ENCODE results near the gene REEP3.
"Not testable (repeated sequence)": the region's sequence is repeated elsewhere in the genome, so short reads cannot be mapped to it uniquely, and the experiment has no call there.

Gene REEP3, protein sequence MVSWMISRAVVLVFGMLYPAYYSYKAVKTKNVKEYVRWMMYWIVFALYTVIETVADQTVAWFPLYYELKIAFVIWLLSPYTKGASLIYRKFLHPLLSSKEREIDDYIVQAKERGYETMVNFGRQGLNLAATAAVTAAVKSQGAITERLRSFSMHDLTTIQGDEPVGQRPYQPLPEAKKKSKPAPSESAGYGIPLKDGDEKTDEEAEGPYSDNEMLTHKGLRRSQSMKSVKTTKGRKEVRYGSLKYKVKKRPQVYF

DNA sequence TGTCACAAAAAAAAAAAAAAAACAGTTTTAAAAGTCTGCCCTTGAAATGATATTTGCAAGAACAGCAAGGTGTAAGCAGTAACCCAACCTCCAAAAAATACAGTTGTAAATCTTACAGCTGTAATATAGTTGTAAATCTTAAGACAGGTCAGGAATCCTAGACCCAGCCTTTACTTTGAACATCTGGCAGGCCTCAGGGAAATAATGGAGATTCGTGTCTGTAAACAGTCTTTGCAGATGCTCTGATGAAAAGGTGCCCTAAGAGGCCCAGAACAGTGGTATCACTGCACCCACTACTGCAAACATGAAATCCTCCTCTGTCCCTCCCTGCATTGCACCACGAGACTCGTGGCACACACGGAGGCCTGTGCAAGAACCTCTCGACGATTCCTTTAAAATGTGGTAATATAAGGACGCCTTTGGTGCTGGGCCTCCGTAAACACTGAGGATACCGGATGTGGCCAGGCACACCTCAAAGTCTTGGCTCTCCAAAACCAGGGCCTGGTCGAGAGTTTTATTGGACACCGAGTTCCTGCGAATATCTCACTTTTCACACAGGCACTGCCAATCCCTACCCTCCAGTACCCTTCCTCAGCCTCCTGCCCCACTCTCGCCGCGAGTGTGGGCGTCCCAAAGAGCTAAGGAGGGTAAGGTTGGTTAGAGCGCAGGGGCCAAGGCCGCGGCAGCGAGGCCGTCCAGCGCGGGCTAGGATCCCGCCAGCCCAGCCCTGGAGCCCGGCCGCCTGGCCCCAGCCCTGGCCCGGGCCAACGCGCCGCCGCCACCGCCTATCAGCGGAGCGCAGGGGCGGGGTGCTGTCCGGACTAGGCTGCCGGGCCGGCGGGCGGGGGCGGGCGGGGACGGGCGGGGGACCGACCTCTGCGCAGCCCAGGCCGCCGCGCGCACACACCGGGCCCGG, at the start of gene REEP3:
TSS of gene REEP3 (plus strand) at position 902 of the 916 bp plus-strand sequence. CDS start 145 bp downstream, outside the sequence.
- DNase-seq, result peak; percentile 51

DNA sequence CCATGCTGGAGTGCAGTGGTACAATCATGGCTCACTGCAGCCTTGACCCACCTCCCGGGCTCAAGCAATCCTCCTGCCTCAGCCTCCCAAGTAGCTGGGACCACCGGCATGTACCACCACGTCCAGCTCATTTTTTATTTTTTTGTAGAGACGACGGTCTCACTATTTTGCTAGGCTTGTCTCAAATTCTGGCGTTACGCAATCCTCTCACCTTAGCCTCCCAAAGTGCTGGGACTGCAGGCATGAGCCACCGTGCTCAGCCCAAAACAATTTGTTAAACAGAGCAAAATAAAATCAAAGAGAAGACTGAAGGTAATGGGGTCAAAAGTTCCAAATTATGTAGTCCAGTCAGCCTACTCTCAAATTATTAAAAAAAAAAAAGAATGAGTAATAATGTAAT, 46.7 kb upstream of the REEP3 start:
- no peak for DNase-seq

DNA sequence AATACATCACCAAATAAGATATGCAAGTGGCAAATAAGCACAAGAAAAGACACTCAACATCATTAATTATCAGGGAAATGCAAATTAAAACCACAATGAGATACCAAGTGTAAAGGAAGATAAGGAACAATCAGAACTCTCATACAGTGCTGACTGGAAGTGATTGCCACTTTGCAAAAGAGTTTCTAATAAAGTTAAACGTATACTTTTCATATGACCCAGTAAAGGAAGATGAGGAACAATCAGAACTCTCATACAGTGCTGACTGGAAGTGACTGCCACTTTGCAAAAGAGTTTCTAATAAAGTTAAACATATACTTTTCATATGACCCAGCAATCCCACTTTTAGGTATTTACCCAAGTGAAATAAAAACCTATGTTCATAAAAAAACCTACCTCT, 43.3 kb upstream of the REEP3 start:
- no peak for DNase-seq

DNA sequence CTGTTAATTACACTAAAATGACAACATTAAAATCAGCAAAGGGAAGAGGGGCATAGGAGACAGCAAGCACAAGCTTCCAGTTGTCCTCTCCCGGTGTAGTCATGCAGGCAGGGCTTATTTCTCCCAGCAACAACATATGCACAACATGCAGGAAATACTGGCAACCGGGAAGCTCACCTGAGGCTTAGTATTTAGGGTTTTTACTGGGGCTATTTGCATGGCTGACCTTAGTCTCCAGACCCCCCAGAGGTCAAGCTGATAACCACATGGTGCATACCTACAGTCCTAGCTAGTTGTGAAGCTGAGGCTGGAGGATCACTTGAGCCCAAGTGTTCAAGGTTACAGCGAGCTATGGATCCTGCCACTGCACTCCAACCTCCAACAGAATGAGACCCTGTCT, 42.6 kb upstream of the REEP3 start:
- DNase-seq, result no peak

DNA sequence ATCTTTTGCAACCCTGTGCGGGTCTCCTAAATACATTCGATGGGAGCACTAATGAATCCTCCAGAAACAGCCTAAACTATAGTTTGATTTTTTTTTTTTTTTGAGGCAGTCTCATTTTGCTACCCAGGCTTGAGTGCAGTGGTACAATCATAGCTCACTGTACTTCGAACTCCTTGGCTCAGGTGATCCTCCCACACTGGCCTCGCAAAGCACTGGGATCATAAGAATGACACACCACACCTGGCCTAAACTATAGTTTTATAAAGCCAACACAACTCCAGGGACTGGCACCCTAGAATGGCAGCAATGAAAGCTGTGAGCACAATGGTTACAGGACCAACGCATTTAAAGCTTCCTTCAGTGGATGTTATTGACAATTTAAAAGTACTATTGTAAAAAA, 41.0 kb upstream of the REEP3 start:
- no peak for DNase-seq

DNA sequence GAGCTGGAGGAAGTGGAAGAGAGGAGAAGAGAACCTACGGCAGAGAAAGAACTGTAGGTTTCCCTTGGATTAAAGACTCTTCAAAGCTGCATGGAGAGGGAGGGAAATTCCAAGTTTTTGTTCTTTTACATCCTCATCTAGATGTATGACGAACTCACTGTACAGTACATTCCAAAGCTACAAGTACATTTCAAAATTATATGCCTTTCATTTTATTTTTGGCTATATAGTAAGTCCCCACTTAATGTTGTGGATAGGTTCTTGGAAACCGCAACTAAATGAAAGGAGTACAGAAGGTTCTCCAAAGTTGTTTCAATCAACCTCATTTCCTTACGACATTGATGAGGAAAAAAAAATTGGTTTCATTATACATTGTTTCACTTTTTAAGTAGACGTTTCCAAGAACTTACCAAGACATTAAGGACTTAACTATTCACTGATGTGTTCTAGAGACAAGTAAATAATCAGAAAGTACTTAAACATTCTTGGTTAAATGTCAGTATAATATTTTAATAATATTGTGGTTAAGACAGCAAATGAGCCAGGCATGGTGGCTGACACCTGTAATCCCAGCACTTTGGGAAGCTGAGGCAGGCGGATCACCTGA, 39.3 kb upstream of the REEP3 start:
- DNase-seq, result no peak

DNA sequence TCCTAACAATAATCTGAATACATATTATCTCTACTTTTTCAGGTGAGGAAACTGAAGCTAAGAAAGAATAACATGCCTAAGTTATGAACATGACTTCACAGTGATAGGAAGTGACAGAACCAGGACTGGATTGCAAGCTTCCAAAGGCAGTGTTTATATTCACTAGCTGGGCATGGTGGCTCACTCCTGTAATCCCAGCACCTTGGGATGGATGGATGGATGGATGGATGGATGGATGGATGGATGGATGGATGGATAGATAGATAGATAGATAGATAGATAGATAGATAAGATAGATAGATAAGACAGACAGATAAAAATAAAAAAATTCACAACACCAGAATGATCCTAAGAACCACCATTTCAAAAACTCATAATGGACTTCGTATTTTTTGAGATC, 37.2 kb upstream of the REEP3 start:
- no peak for DNase-seq

DNA sequence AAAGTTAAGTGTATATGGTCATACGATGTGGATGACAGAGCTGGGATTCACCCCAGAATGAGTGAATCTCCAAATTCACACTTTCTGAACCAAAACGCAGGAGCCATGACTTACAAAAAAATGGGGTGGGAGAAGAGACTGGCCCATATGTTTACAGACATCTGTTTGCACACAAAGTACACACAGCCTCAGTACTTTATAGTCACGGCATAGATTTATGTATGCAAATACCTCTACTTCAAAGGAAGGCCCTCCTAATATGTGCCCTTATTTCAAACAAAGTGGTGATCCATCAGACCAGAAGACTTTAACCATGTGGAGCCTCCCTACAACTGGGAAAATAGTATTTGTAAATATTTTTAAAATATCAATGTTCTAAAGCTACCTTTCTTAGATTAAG, 33.2 kb upstream of the REEP3 start:
- DNase-seq, result no peak

DNA sequence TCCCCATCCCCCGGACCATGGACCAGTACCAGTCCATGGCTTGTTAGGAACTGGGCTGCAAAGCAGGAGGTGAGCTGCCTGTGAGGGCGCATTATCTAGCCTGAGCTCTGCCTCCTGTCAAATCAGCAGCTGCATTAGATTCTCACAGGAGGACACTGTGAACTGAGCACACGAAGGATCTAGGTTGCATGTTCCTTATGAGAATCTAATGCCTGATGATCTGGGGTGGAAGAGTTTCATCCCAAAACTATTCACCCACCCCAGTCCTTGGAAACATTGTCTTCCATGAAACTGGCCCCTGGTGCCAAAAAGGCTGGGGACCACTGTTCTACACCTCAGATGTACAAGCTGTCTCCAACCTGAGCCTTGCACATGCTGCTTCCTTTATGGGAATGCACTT, 31.4 kb upstream of the REEP3 start:
- no peak for DNase-seq

DNA sequence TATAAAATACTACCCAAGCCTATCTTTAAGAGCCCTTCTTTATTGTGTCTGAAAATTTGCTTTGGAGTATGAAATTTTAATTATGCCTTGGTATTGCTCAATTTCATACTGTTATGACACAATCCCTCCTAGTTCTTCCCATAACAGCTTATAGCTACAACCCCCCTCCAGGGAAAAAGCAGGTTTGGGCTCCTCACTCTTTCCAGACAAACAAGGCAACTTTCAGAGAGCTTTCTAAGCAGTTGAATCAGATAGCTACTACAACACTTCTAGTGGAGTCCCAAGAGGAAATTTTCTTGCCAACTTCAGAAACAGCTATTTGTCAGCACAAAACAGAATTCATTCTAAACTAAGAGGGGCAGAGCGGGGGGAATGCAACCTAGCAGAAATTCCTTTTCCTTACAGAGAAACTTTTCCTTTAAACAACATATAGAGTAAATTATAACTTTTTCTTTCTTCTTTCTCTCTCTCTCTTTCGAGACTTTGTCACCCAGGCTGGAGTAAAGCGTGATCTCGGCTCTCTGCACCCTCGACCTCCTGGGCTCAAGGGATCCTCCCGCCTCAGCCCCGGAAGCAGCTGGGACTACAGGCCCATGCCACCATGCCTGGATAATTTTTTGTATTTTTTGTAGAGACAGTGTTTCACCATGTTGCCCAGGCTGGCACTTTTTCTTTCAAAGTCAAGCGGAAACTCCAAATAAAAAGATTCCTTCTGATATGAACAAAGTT, 29.4 kb upstream of the REEP3 start:
- no peak for DNase-seq

DNA sequence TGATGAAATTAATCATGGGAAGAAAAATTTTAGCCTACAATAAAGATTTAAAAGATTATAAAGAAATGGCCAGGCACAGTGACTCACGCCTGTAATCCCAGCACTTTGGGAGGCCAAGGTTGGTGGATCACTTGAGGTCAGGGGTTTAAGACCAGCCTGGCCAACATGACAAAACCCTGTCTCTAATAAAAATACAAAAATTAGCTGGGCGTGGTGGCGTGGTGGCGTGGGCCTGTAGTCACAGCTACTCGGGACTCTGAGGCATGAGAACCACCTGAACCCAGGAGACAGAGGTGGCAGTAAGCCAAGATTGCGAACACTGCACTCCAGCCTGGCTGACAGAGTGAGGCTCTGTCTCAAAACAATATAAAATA, 28.9 kb upstream of the REEP3 start:
- not testable (repeated sequence) for DNase-seq

DNA sequence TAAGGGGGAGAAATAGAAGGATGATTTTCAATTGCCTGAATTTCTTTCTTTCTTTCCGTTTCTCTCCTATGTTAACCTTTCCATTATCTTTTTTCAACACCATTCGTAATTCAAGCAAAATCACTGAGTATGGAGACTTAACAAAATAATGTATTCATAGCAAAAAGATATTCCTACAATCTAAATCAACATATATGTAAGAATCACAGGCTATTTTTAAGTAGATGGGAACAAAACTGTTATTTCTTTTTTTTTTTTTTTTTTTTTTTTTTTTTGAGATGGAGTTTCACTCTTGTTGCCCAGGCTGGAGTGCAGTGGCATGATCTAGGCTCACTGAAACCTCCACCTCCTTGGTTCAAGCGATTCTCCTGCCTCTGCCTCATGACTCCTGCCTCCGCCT, 28.2 kb upstream of the REEP3 start:
- no peak for DNase-seq

DNA sequence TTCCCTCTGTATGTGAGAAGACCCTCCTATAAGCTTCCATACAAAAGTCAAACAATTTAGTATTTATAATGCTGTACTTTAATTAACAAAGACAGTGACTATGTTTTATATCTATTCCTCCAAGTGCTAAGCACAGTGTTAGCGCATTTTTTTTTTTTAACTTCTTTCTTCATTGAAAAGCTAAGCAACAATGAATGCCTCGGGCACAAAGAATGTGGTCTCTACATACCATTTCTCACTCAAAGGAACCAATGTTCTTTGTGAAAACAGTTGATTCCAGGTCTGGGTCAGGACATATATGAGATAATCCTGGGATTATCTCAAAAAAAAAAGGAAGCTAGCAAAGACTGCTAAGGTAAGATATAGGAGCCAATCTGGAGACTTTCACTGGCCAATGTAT, 26.2 kb upstream of the REEP3 start:
- no peak for DNase-seq

DNA sequence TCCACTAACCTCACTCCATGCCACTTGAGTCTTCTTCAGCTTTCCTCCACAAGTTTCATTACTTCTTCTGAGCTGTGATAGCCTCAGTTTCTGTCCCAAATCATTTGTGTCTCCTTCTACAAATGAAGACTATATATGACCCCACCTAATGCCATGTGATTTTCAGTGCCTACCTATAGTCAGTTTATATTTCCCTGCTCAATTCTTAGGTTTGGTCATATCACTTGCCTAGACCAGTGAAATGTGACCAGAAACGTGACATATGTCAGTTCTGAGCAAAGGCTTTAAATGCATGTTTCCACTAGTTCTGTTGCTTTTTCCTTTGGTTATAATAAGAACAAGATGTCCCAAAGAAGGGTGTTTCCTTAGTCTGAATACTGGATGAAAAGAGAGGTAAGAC, 24.6 kb upstream of the REEP3 start:
- no peak for DNase-seq

DNA sequence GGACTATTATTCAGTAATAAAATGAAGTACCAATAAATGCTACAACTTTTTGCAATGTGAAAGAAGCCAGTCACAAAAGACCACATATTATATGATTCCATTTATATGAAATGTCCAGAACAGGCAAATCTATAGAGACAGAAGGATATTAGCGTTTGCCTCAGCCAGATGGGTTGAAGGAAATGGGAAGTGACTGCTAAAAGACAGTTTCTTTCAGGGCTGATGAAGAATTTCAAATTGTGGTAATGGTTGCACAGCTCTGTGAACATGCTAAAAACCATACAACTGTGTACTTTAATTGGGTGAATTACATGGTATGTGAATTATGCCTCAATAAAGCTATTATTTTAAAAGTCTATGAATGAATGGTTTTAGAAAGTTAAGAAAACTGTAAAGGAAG, 23.9 kb upstream of the REEP3 start:
- DNase-seq, result no peak

DNA sequence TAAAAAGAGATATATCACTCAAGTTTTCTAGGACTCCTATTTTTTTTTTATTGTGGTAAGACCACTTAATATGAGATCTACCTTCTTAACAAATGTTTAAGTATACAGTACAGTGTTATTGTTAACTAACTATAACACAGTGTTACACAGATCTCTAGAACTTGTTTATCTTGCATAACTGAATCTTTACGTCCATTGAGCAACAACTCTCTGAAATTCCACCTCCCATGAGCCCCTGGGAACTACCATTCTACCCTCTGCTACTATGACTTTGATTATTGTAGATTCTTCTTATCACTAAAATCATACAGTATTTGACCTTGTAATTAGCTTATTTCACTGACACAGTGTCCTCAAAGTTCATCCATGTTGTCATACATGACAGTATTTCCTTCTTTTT, 22.5 kb upstream of the REEP3 start:
- DNase-seq, result no peak

DNA sequence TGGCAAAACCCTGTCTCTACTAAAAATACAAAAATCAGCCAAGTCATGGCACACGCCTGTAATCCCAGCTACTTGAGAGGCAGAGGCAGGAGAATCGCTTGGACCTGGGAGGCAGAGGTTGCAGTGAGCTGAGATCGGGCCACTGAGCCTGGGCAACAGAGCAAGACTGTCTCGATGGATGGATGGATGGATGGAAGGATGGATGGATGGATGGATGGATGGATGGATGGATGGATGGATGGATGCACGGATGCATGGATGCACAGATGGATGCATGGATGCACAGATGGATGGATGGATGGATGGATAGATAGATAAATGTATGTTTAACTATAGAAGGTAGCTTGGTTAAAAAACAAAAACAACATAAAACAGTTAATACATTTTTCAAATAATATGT, 20.6 kb upstream of the REEP3 start:
- DNase-seq, result not testable (repeated sequence)

DNA sequence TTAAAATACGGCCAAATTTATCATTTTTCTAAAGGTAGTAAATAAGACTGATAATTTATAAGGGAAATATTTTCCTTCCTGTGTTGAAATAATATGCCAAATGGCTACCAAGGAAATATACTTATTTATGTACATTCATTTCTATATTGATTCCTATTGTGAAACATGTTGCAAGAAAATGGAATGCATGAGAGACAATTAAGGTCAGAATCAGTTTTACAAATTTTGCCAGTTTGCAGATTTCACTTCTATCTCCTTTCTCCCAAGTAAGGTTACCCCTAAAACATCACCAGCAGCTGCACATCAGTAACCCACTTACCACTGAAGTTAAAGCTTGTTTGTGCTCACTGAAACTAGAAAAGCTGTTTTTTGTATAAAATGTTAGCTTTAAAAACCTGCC, 19.2 kb upstream of the REEP3 start:
- no peak for DNase-seq

DNA sequence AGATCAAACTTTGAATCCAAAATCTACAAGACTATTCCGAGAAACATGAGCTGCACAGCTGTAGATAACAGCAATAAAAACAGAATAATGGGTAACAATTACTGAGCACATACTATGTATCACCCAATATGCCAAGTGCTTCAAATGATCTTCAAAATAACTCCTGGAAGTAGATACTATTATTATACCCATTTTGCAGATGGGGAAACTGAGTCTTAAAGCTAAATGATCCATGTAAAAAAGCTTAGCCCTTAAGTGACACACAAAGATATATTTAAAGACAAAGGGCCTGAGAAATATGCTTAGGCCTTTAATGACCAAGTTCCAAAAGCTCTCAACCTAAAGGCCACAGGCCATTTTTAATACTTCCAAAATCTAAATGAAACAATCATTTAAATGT, 18.4 kb upstream of the REEP3 start:
- peak; percentile 25 for DNase-seq

DNA sequence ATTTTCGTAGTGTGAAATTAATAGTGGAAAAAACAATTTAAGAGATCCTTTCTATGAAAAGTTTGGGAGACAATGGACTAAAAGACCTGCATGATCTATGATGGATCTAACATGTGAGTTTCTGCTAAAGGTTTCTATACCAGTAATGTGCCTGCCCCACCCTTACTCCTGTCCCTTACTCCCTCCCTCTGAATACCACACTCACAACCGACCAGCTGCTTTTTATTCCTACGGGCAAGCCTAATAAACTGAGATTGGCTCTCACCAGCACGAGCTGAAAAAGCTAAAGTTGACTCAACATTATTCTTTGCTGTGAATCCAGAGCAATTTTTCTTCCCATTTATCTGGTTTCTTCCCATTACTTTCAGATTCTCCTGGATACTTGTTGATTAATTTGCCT, 17.8 kb upstream of the REEP3 start:
- DNase-seq, result no peak

DNA sequence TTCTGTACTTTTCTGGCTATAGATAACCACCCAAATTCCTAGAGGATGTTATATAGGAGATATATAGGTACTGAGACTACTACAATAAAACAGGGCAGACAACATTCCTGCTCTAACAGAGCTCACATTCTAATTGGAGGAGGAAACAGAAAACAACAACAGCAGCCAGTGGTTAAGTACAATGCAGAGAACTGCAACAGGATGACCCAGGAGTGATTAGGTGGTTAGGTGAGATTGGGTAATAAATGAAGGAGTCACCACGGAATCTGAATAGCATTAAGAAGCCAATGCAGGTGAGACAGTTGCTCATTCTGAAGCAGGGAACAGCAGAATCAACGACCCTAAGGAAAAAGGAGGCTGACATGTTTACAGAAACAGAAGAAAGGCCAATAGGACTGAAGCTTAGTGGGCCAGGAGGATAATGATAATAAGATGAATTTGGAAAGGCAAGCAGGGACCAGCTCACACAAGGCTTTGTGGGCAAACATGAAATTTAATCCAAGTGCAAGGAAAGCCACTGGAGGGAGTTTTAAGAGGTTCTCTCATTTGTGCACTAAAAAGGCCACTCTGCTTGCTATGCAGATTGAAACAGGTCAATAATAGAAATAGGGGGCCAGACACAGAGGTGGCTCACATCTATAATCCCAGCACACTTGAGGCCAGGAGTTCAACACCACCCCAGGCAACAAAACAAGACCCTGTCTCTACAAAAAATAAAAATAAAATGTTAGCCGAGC, 16.9 kb upstream of the REEP3 start:
- DNase-seq, result peak; percentile 28

DNA sequence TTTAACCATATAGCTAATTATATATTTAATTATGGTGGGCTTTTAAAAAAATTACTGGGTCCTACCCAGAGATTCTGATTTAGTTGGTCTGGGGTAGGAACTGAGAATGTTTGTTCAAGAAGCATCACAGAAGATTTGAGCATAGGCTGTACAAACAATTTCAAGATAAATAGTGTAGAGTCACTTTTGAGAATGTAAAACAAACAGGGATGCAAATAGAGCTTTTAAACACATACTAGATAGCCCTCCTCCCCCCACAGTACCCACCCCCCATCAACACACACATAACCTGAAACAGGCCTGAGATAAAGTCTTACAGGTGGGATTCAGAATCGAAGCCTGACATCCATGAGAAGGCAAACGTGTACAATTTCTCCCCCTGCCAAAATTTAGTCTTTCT, 15.6 kb upstream of the REEP3 start:
- no peak for DNase-seq

DNA sequence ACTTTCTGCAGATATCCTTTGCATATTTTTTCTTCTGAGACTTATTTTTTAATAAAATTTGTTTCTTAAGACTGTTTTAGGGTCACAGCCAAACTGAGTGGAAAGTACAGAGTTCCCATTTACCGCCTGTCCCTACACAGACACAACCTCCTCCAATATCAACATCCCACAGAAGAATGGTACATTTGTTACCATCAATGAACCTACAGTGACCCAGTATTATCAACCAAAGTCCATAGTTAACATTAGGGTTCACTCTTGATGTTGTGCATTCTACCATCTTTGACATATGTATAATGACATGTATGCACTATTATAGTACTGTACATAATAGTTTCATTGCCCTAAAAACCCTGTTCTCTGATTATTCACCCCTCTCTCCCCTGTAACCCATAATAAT, 14.6 kb upstream of the REEP3 start:
- no peak for DNase-seq
